GM12801 (cell line): ENCODE results near the gene PHYHD1.

ENCODE experiments used
- TF ChIP-seq, protein P1 (sequence below): IDR thresholded peaks from one replicate; pipeline ENCODE4 v1.5.1; 2011; ENCODE audit warnings: control low read depth; ENCODE audit not compliant: insufficient read length; ENCODE audit errors: extremely low read depth

PHYHD1 gene

DNA sequence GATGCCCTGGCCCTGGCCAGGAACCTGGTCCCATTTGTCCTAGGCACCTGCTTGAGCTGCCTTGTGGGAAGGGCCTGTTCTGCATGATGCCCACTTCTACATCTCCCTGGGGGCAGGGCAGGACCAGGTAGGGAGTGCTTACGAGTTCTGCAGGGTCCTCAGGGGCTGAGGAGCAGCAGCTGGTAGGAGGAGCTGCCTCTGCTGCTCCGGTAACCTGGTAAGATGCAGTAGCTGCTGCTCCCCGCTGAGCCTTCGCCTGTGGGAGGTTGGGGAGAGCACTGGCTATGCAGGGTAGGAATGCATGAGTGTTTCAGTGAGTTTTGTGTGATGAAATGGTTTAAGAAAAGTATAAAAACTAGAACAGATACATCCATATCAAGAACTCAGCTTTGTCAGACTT lies 25.2 kb upstream of the PHYHD1 start:
- TF ChIP-seq, protein P1, sequence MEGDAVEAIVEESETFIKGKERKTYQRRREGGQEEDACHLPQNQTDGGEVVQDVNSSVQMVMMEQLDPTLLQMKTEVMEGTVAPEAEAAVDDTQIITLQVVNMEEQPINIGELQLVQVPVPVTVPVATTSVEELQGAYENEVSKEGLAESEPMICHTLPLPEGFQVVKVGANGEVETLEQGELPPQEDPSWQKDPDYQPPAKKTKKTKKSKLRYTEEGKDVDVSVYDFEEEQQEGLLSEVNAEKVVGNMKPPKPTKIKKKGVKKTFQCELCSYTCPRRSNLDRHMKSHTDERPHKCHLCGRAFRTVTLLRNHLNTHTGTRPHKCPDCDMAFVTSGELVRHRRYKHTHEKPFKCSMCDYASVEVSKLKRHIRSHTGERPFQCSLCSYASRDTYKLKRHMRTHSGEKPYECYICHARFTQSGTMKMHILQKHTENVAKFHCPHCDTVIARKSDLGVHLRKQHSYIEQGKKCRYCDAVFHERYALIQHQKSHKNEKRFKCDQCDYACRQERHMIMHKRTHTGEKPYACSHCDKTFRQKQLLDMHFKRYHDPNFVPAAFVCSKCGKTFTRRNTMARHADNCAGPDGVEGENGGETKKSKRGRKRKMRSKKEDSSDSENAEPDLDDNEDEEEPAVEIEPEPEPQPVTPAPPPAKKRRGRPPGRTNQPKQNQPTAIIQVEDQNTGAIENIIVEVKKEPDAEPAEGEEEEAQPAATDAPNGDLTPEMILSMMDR = no peak

DNA sequence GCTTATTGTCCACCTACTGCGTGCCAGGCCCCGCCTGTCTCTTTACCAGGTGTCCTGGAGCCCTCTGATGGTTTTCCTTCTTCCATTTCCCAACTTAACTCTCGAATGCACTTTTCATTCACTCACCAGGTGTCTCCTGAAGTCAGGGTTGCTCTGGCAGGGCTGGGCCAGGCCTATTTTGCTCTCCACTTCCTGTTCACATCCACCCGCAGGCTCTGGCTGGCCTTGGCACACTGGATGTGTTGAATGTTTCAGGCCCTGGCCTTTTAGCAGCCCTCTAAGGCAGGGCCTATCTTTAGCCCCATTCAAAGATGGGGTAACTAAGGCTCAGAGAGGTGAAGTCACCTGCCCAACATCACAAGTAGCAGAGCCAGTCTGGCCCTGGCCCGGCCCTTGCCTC lies 22.4 kb upstream of the PHYHD1 start:
- TF ChIP-seq, protein P1 = no peak

DNA sequence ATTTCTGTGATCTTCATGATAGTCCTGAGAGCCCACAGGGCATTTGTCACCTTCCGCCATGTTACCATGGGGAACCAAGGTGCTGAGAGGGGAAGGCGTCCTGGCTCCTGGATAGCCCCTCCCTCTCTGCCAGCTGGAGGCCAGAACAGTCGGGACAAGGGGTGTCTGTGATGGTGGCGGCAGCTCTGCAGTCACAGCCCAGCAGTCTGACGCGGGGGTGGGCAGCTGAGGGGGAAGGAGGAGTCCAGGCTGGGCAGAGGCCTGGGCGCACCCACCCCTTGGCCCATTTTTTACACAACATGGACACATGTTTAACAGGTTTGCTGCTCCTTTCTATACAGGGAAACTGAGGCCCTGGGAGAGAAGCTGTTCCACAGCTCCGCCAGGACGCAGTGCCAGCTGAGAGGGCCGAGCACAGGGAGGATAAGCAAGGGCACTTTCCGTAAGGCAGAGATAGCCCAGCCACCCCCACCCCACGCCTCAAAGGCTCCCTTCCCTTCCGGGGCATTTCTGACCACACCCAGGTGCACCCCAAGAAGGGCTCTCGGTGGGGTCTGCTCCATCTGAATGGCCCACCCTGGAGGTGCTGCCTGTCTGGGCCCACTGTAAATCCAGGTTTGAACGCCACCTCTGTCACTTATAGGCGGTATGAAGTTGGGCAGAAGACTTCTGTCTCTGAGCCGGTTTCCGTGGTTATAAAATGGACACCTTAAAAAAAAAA lies 21.8 kb upstream of the PHYHD1 start:
- TF ChIP-seq, protein P1 = no peak

DNA sequence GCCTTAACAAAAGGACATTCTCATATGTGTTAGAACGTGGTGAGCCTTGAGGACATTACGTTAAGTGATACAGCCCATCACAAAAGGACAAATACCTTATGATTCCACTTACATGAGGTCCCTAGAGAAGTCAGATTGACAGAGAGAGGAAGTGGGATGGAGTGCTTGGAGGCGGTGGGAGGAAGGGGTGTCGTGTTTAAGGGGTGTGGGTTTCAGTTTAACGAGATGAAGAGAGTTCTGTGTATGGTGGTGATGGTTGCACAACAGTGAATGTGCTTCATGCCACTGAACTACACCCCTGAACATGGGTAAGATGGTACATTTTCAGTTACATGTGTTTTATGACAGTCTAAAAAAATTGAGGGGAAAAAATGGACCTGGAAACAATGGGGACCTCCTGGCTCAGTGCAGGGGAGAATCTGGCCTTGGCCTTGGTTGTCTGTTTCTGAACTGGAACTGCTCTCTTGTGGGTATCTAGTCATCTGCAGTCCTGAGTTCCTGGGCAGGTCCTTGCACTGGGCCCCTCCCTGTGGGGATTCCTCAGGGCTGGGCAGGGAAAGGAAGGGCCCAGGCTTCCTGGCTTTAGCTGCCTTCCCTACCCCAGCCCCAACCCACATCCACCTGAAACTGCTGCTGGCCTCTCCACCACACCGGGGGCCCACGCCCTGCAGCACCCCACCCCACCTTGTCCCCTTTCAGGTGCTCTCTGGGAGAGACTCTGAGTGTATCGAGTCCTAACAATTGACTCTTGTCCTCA lies 21.0 kb upstream of the PHYHD1 start:
- TF ChIP-seq, protein P1 = no peak

DNA sequence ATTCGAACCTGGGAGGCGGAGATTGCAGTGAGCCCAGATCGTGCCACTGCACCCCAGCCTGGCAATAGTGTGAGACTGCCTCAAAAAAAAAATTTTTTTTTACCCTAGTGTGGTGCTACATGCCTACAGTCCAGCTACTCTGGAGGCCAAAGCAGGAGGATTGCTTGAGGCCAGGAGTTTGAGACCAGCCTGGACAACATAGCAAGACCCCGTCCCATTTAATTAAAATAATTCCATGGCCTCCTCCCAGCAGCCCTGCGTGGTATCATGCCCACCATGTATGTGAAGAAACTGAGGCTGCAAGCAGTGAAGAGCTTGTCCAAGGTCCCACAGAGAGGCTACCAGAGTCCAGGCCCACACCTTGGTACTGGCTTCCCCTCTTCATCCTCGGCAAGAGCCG lies 19.4 kb upstream of the PHYHD1 start:
- TF ChIP-seq, protein P1 = no peak

DNA sequence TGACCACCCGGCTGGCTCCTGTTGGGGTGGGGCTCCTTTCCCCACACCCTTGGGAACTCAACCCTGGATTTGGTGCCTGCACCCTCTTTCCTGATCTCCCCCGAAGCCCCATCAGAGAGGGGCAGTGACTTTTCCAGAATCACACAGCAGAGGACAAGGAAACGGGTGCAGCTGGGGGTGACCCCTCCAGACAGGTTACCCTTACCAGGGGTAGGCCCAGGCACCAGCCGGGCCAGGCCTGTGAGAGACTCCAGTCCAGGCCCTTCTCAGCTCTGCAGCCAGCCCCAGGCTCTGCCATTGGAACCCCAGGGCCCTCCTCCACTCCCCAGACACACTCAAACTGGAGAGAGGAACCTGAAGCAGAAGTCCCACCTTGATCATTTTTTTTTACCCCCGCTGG lies 19.0 kb upstream of the PHYHD1 start:
- TF ChIP-seq, protein P1 = no peak

DNA sequence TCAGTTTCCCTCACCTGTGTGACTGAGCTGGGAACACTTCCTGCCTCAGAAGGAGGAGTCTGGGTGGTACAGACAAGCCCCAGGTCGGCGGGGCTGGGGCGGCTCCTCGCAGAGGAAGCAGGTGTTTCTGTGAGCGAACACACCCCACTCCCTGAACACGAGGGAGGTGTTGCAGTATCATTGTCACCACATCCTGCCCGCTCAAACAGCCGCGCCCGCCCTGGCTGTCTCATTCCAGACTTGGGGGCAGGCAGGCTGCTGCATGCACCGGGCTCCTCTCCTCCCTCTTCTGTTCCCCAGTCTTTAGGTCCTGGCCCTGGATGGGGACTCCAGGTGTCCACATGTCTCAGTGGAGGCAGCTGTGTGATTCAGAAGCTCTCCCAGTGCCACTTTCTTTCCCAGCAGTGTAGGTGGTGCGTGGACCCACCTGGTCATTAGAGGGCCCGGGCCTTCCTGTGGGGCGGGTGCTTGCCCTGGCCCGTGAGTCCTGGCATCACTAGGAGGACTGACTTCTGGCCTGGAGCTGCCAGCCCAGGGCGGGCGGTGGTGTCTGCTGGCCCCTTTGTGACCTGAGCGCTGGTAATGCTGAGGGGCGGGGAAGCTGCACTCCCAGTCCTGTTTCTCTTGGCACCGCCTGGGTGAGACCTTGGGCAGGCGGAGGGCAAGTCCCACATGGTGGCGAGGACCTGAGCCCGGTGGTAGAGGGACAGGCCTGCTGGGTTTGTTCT lies 18.3 kb upstream of the PHYHD1 start:
- TF ChIP-seq, protein P1 = no peak
